K562 (cell line): Measurements from ENCODE around the gene RWDD3. TPM values are rescaled to one million over a fixed set of nuclear protein-coding genes. Genes with fewer than 3 reads are reported as not detected.

ENCODE experiments used
- ATF1 ChIP-seq, 2 experiments: fragments of 450-650 bp in 1 of 2; IDR thresholded peaks; 2 replicates each; pipeline ENCODE4 v1.6.1; 2016; ENCODE audit warnings: missing compliant biosample characterization in 1 of 2, missing genetic modification characterization in 1 of 2
- ESRRB ChIP-seq: fragments of 250-450 bp; sonication (Bioruptor Pico); IDR thresholded peaks from 2 replicates; pipeline ENCODE4 v1.5.0; 2020; ENCODE audit warnings: mild to moderate bottlenecking, moderate library complexity, borderline replicate concordance
- ETS1 ChIP-seq: conservative IDR thresholded peaks from 2 replicates; pipeline ENCODE4 v1.6.1; 2011; ENCODE audit warnings: low read depth, mild to moderate bottlenecking, low read length; ENCODE audit not compliant: control insufficient read depth
- FOXA1 ChIP-seq: fragments of 450-650 bp; IDR thresholded peaks from 2 replicates; pipeline ENCODE4 v1.6.1; 2016; ENCODE audit warnings: mild to moderate bottlenecking, borderline replicate concordance
- IRF1 ChIP-seq: sonication (generic); formaldehyde crosslinking; IDR thresholded peaks from 2 replicates; pipeline ENCODE4 v1.8.0; 2022; ENCODE audit warnings: missing genetic modification reagents, mild to moderate bottlenecking, borderline replicate concordance
- MAFF ChIP-seq: IDR thresholded peaks from 2 replicates; pipeline ENCODE4 v1.6.1; 2012; ENCODE audit warnings: low read length, improper control_type of control experiment
- MEF2A ChIP-seq: IDR thresholded peaks from 2 replicates; pipeline ENCODE4 v1.6.1; 2011; ENCODE audit warnings: low read depth, mild to moderate bottlenecking, low read length, moderate library complexity; ENCODE audit not compliant: control insufficient read depth
- NCOA6 ChIP-seq: fragments of 450-650 bp; IDR thresholded peaks from 2 replicates; pipeline ENCODE4 v1.6.1; 2017; ENCODE audit warnings: mild to moderate bottlenecking
- NFRKB ChIP-seq: fragments of 450-650 bp; IDR thresholded peaks from 2 replicates; pipeline ENCODE4 v1.6.1; 2016; ENCODE audit warnings: low read depth
- POLR2B ChIP-seq: fragments of 450-650 bp; IDR thresholded peaks from 2 replicates; pipeline ENCODE4 v1.6.1; 2018; ENCODE audit warnings: low read depth; ENCODE audit not compliant: partially characterized antibody
- POU5F1 ChIP-seq: fragments of 150-350 bp; IDR thresholded peaks from 2 replicates; pipeline ENCODE4 v1.6.1; 2014; ENCODE audit warnings: borderline replicate concordance, low read length, low read depth, mild to moderate bottlenecking; ENCODE audit not compliant: partially characterized antibody
- SOX6 ChIP-seq: fragments of 450-650 bp; IDR thresholded peaks from 2 replicates; pipeline ENCODE4 v1.6.1; 2014; ENCODE audit warnings: mild to moderate bottlenecking
- TCF7 ChIP-seq: sonication (generic); IDR thresholded peaks from 2 replicates; pipeline ENCODE4 v1.6.1; 2016; ENCODE audit warnings: antibody characterized with exemption, borderline replicate concordance
- TEAD1 ChIP-seq, 2 experiments: fragments of 450-650 bp in 1 of 2; sonication (generic) in 1 of 2; formaldehyde crosslinking; IDR thresholded peaks; 2 replicates each; pipeline versions ENCODE4 v1.4.0 to v1.8.0; 2020 to 2022; ENCODE audit warnings: mild to moderate bottlenecking in 2 of 2, missing genetic modification reagents in 1 of 2
- TEAD4 ChIP-seq, 2 experiments: sonication (generic) in 1 of 2; formaldehyde crosslinking in 1 of 2; IDR thresholded peaks; 2 replicates each; pipeline versions ENCODE4 v1.6.1 to v1.8.0; 2012 to 2022; ENCODE audit warnings: borderline replicate concordance in 1 of 2, inconsistent platforms in 1 of 2, low read length in 1 of 2, mild to moderate bottlenecking in 1 of 2, missing genetic modification reagents in 1 of 2
- ZNF232 ChIP-seq: sonication (generic); formaldehyde crosslinking; IDR thresholded peaks from 2 replicates; pipeline ENCODE4 v1.8.0; 2022; ENCODE audit warnings: mild to moderate bottlenecking, missing genetic modification reagents
- polyA plus RNA-seq, 8 experiments: library from polyadenylated mRNA; depleted of rRNA in 4 of 8; stranded (reverse) in 5 of 8; unstranded in 3 of 8; fragments of >200 nt; fragmentation: Nextera tagmentation in 2 of 8; fragmentation: Illumina TruSeq in 1 of 8; extraction: Ambion mirVana in 2 of 8; extraction: Trizol in 1 of 8; gene quantifications; 2 replicates each; pipeline versions ENCODE4 v1.2.1 to v1.2.3, GENCODE V29; 2011 to 2014; ENCODE audit warnings: inconsistent platforms in 1 of 8, missing spikeins in 1 of 8
- total RNA-seq, 7 experiments: library from RNA; depleted of rRNA in 6 of 7; stranded (reverse); fragments of >200 nt in 6 of 7; fragmentation: Illumina TruSeq in 2 of 7; extraction: Trizol in 2 of 7; gene quantifications; 2 replicates each; pipeline versions ENCODE4 v1.2.1 to v1.2.3, GENCODE V29; 2011 to 2021; ENCODE audit warnings: low replicate concordance in 1 of 7
- TF ChIP-seq, protein P1 (sequence below), 2 experiments: IDR thresholded peaks; 2 replicates each; pipeline ENCODE4 v1.6.1; 2011; ENCODE audit warnings: borderline replicate concordance in 1 of 2, control low read depth in 1 of 2, low read depth in 1 of 2, low read length in 1 of 2, mild to moderate bottlenecking in 1 of 2, mixed read lengths in 1 of 2, moderate library complexity in 1 of 2; ENCODE audit not compliant: insufficient read depth in 1 of 2, insufficient read length in 1 of 2, poor library complexity in 1 of 2, severe bottlenecking in 1 of 2; ENCODE audit errors: extremely low read depth in 1 of 2
- TF ChIP-seq, protein P2 (sequence below): fragments of 450-650 bp; conservative IDR thresholded peaks from 2 replicates; pipeline ENCODE4 v1.6.1; 2016; ENCODE audit warnings: missing genetic modification characterization, low read depth, mild to moderate bottlenecking, missing compliant biosample characterization, moderate library complexity
- TF ChIP-seq, protein P3 (sequence below): sonication (generic); formaldehyde crosslinking; IDR thresholded peaks from 2 replicates; pipeline ENCODE4 v1.8.1; 2022; ENCODE audit warnings: missing genetic modification reagents
- TF ChIP-seq, protein P4 (sequence below): fragments of 250-450 bp; sonication (Bioruptor Pico); IDR thresholded peaks from 2 replicates; pipeline ENCODE4 v1.8.0; 2021; ENCODE audit warnings: borderline replicate concordance, mild to moderate bottlenecking, moderate library complexity; ENCODE audit not compliant: poor library complexity, severe bottlenecking

Gene RWDD3
- total and polyA plus RNA-seq, 9 of the 15 experiments (the other 6 are each of a cell fraction or from before 2014, with no cell fraction given), result 21.6 to 65.0 (median 34.9) TPM

DNA sequence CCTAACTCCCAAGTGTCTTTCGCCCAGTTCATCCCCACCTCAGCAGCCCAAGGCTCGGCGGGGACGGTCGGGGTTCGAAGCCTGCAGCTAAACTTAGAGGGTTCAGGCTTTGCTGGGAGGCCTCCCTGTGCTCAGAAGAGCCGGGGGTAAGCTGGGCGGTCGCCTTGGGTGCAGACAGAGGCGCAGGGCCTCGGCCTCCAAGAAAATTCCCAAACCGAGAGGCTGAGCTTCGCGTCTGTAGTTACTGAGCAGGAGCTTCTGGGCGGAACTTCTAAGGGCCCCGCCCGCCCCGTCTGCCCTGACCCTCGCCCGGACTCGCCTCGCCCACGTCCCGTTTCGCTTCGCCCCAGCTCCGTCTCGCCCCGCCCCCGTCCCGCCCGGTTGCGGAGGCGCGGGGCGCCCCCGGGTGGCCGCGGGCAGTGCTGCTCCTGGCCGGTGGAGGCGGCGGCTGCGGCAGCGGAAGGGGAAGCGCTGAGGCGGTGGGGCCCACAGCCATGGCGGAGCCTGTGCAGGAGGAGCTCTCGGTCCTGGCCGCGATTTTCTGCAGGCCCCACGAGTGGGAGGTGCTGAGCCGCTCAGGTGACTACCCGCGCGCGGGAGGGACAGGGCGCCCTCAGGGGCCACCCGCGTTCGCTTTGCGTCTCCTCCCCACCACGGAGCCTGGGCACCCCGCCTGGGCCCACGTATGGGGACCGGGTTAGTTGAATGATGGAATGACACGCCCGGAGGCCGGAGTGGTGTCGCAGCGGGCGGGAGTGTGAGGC lies at the start of gene RWDD3 (continued):
- TF ChIP-seq, protein P1, sequence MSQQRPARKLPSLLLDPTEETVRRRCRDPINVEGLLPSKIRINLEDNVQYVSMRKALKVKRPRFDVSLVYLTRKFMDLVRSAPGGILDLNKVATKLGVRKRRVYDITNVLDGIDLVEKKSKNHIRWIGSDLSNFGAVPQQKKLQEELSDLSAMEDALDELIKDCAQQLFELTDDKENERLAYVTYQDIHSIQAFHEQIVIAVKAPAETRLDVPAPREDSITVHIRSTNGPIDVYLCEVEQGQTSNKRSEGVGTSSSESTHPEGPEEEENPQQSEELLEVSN (IDR thresholded peaks at IDR 0.05; ENCODE audit: borderline replicate concordance in 1 of 2, extremely low read depth in 1 of 2, insufficient read depth in 1 of 2, insufficient read length in 1 of 2, low read depth in 1 of 2, low read length in 1 of 2, poor library complexity in 1 of 2, severe bottlenecking in 1 of 2), result peak; percentile 70 to 81
- TF ChIP-seq, protein P2, sequence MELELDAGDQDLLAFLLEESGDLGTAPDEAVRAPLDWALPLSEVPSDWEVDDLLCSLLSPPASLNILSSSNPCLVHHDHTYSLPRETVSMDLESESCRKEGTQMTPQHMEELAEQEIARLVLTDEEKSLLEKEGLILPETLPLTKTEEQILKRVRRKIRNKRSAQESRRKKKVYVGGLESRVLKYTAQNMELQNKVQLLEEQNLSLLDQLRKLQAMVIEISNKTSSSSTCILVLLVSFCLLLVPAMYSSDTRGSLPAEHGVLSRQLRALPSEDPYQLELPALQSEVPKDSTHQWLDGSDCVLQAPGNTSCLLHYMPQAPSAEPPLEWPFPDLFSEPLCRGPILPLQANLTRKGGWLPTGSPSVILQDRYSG (tag), result no peak
- TF ChIP-seq ETS1 (peak; percentile 19; the same call in 1 of the 2 replicates), POLR2B (peak; percentile 48), POU5F1 (no peak), NCOA6 (no peak), TCF7 (no peak), TEAD4 (IDR thresholded peaks at IDR 0.05; ENCODE audit: low read length) (no peak), TEAD4 (CRISPR knock-in tag; IDR thresholded peaks at IDR 0.05; ENCODE audit: borderline replicate concordance) (peak; percentile 93; the same call in 1 of the 2 replicates), MAFF (no peak), SOX6 (peak; percentile 39; the same call in 1 of the 2 replicates), IRF1 (CRISPR knock-in tag) (no peak), ATF1 (CRISPR knock-in tag; IDR thresholded peaks at IDR 0.05) (no peak), ATF1 (tag; IDR thresholded peaks at IDR 0.05) (peak; percentile 68), MEF2A (no peak), FOXA1 (no peak), NFRKB (no peak), ZNF232 (peak; percentile 77; the same call in 1 of the 2 replicates), TEAD1 (CRISPR knock-in tag; IDR thresholded peaks at IDR 0.05) (peak in 1 of 2 experiments; percentile 86; a peak in 1 of 4 replicates), ESRRB (CRISPR knock-in tag) (no peak)
- TF ChIP-seq, protein P3, sequence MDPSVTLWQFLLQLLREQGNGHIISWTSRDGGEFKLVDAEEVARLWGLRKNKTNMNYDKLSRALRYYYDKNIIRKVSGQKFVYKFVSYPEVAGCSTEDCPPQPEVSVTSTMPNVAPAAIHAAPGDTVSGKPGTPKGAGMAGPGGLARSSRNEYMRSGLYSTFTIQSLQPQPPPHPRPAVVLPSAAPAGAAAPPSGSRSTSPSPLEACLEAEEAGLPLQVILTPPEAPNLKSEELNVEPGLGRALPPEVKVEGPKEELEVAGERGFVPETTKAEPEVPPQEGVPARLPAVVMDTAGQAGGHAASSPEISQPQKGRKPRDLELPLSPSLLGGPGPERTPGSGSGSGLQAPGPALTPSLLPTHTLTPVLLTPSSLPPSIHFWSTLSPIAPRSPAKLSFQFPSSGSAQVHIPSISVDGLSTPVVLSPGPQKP, result no peak
- TF ChIP-seq, protein P4, sequence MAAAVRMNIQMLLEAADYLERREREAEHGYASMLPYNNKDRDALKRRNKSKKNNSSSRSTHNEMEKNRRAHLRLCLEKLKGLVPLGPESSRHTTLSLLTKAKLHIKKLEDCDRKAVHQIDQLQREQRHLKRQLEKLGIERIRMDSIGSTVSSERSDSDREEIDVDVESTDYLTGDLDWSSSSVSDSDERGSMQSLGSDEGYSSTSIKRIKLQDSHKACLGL (CRISPR knock-in tag), result no peak
